ENCODE results near the gene NUDT8. TPM values are rescaled to one million over a fixed set of nuclear protein-coding genes. Genes with fewer than 3 reads are reported as not detected.

The NUDT8 gene
- polyA plus RNA-seq, 1 of the 3 experiments (the other 2 are of a cell fraction) = 2.7 TPM

GRCh38 chr11:67663532-67664212 lies 33.9 kb upstream of the NUDT8 start:
- no peaks in the 10 kb centered on the region for H3K36me3 ChIP-seq (replicated peaks in 1 of 2; ENCODE audit: control insufficient read depth in 1 of 2, insufficient read depth in 2 of 2, low read length in 1 of 2)
- no peak overlapping the region for H3K27ac ChIP-seq (ENCODE audit: low read depth in 2 of 2, low read length in 1 of 2)
- no peak overlapping the region for H3K4me3 ChIP-seq (ENCODE audit: low read depth in 2 of 2, low read length in 1 of 2)
- H3F3A ChIP-seq (replicated peaks; ENCODE audit: insufficient read depth) = no peaks in the 10 kb centered on the region
- no peaks in the 10 kb centered on the region for H3K79me2 ChIP-seq (ENCODE audit: insufficient read depth)
- H3K27me3 ChIP-seq (ENCODE audit: insufficient read depth) = peaks cover 5% of the 10 kb centered on the region; the same call in 1 of the 2 replicates
- no peak overlapping the region for H2AFZ ChIP-seq (ENCODE audit: low read depth)
- H3K9me3 ChIP-seq = no peaks in the 10 kb centered on the region
- POLR2A ChIA-PET = no interaction called here
- H4K20me1 ChIP-seq (ENCODE audit: insufficient read depth) = no peaks in the 10 kb centered on the region
- H3K9ac ChIP-seq = no peak overlapping the region
- CTCF ChIA-PET = interaction anchor here (1.1 to 21.6 kb wide), 2 partner anchors 15 to 28 kb away, joined by 3 to 308 read pairs; partner anchors contain the start of genes NUDT8 and TBX10
- TF ChIP-seq RXRA (IDR thresholded peaks at IDR 0.05; ENCODE audit: borderline replicate concordance, low read depth) (no peak), CTCF (IDR thresholded peaks at IDR 0.05) (no peak), GABPA (IDR thresholded peaks at IDR 0.05; ENCODE audit: low read depth) (no peak)
- no peak for DNase-seq
- no peak overlapping the region for H3K4me2 ChIP-seq
- 75% methylated on average over 15 of the region's 22 CpGs for WGBS (ENCODE audit: low lambda C conversion rate)
- H3K9me2 ChIP-seq = no peaks in the 10 kb centered on the region
- H3K4me1 ChIP-seq (ENCODE audit: control insufficient read depth in 1 of 2, insufficient read depth in 2 of 2, low read depth in 1 of 2, low read length in 1 of 2) = no peaks in the 10 kb centered on the region; a peak in 1 of 4 replicates

- no peak overlapping the region for H3K4me2 ChIP-seq
- CTCF ChIA-PET = interaction anchor here (1.1 to 21.6 kb wide), 2 partner anchors 14 to 27 kb away, joined by 3 to 308 read pairs; partner anchors contain the start of genes NUDT8 and TBX10
- WGBS (ENCODE audit: low lambda C conversion rate) = 62% methylated on average over 12 of the region's 19 CpGs
- DNase-seq = no peak
- no peaks in the 10 kb centered on the region; a peak in 1 of 4 replicates for H3K4me1 ChIP-seq (ENCODE audit: control insufficient read depth in 1 of 2, insufficient read depth in 2 of 2, low read depth in 1 of 2, low read length in 1 of 2)
- H3K27ac ChIP-seq (ENCODE audit: low read depth in 2 of 2, low read length in 1 of 2) = no peak overlapping the region
- no peaks in the 10 kb centered on the region for H3K79me2 ChIP-seq (ENCODE audit: insufficient read depth)
- no peaks in the 10 kb centered on the region for H4K20me1 ChIP-seq (ENCODE audit: insufficient read depth)
- no peaks in the 10 kb centered on the region for H3F3A ChIP-seq (replicated peaks; ENCODE audit: insufficient read depth)
- H2AFZ ChIP-seq (ENCODE audit: low read depth) = no peak overlapping the region
- no peak overlapping the region for H3K4me3 ChIP-seq (ENCODE audit: low read depth in 2 of 2, low read length in 1 of 2)
- H3K27me3 ChIP-seq (ENCODE audit: insufficient read depth) = peaks cover 5% of the 10 kb centered on the region; the same call in 1 of the 2 replicates
- no peak overlapping the region for H3K9ac ChIP-seq
- no peaks in the 10 kb centered on the region for H3K36me3 ChIP-seq (replicated peaks in 1 of 2; ENCODE audit: control insufficient read depth in 1 of 2, insufficient read depth in 2 of 2, low read length in 1 of 2)
- H3K9me2 ChIP-seq = no peaks in the 10 kb centered on the region
- no peaks in the 10 kb centered on the region for H3K9me3 ChIP-seq
- no peak for TF ChIP-seq CTCF (IDR thresholded peaks at IDR 0.05)
- TF ChIP-seq MEF2A (IDR thresholded peaks at IDR 0.05; ENCODE audit: borderline replicate concordance, low read depth) = no peak
- no peak for TF ChIP-seq EZH2phosphoT487 (IDR thresholded peaks at IDR 0.05; ENCODE audit: borderline replicate concordance, low read depth)
- no peak for TF ChIP-seq SMC3 (IDR thresholded peaks at IDR 0.05; ENCODE audit: low read depth, low read length)
- TF ChIP-seq EP300 (IDR thresholded peaks at IDR 0.05; ENCODE audit: borderline replicate concordance in 1 of 2, low read depth in 1 of 2, low read length in 1 of 2) = no peak
- POLR2A ChIA-PET = no interaction called here
Measured at GRCh38 chr11:67662835-67663531, 33.2 kb upstream of the NUDT8 start.

All from SK-N-SH (cell line).